SK-N-SH (cell line): ENCODE results near the gene MSI1.

Experiments used
- FOXJ3 ChIP-seq: sonication (generic); formaldehyde crosslinking; IDR thresholded peaks from 2 replicates; pipeline ENCODE4 v1.5.1; 2020; ENCODE audit warnings: mild to moderate bottlenecking, missing genetic modification reagents
- JUND ChIP-seq: IDR thresholded peaks from 2 replicates; pipeline ENCODE4 v1.4.0; 2012
- POLR2AphosphoS5 ChIP-seq: IDR thresholded peaks from 2 replicates; pipeline ENCODE4 v1.6.1; 2012; ENCODE audit warnings: low read depth, low read length
- RCOR1 ChIP-seq: fragments of 150-350 bp; IDR thresholded peaks from 2 replicates; pipeline ENCODE4 v1.6.1; 2017; ENCODE audit warnings: antibody characterized with exemption, low read length
- RFX5 ChIP-seq: IDR thresholded peaks from 2 replicates; pipeline ENCODE4 v1.6.1; 2012; ENCODE audit warnings: mild to moderate bottlenecking, improper control_type of control experiment, low read length
- SIN3A ChIP-seq: IDR thresholded peaks from 2 replicates; pipeline ENCODE4 v1.6.1; 2012; ENCODE audit warnings: low read depth, mild to moderate bottlenecking, low read length, moderate library complexity, borderline replicate concordance
- TAF1 ChIP-seq: IDR thresholded peaks from 2 replicates; pipeline ENCODE4 v1.6.1; 2012; ENCODE audit warnings: low read depth, mild to moderate bottlenecking, low read length, moderate library complexity, borderline replicate concordance
- USF1 ChIP-seq: IDR thresholded peaks from 2 replicates; pipeline ENCODE4 v1.4.0; 2012; ENCODE audit warnings: low read depth, borderline replicate concordance
- TF ChIP-seq, protein P1 (sequence below): fragments of 200-600 bp; sonication (generic); IDR thresholded peaks from 2 replicates; pipeline ENCODE4 v1.6.1; 2017; ENCODE audit warnings: antibody characterized with exemption, mild to moderate bottlenecking, moderate library complexity
- TF ChIP-seq, protein P2 (sequence below): IDR thresholded peaks from 2 replicates; pipeline ENCODE4 v1.4.0; 2012; ENCODE audit warnings: low read depth

DNA sequence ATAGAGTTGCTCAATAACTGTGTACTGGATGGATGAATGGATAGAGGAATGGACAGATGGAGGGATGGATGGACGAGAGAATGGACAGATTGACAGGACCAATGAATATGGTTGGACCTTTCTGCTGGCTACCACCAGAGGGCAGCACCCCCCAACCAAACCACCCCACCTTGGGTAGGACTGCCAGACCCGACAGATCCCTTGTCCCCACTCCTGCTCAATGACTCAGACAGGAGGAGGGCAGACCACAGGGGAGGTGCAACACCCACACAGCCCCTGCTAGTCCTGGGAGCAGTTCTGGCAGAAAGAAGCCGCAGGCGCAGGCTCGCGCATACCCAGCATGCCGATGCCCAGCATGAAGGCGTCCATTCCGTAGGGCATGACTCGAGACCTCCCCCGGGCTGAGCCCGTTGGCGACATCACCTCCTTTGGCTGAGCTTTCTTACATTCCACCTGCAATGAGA lies 12.4 kb downstream of the MSI1 start:
- TF ChIP-seq FOXJ3 (CRISPR knock-in tag) (no peak), RCOR1 (peak; percentile 26; the same call in 1 of the 2 replicates), POLR2AphosphoS5 (0 out of 2 replicates have a peak, but pooled peaks have one; percentile 23), TAF1 (no peak), JUND (no peak), RFX5 (no peak), USF1 (no peak), SIN3A (peak; percentile 65; the same call in 1 of the 2 replicates)
- TF ChIP-seq, protein P1, sequence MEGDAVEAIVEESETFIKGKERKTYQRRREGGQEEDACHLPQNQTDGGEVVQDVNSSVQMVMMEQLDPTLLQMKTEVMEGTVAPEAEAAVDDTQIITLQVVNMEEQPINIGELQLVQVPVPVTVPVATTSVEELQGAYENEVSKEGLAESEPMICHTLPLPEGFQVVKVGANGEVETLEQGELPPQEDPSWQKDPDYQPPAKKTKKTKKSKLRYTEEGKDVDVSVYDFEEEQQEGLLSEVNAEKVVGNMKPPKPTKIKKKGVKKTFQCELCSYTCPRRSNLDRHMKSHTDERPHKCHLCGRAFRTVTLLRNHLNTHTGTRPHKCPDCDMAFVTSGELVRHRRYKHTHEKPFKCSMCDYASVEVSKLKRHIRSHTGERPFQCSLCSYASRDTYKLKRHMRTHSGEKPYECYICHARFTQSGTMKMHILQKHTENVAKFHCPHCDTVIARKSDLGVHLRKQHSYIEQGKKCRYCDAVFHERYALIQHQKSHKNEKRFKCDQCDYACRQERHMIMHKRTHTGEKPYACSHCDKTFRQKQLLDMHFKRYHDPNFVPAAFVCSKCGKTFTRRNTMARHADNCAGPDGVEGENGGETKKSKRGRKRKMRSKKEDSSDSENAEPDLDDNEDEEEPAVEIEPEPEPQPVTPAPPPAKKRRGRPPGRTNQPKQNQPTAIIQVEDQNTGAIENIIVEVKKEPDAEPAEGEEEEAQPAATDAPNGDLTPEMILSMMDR: peak; percentile 93
- TF ChIP-seq, protein P2, sequence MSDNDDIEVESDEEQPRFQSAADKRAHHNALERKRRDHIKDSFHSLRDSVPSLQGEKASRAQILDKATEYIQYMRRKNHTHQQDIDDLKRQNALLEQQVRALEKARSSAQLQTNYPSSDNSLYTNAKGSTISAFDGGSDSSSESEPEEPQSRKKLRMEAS: peak; percentile 72; the same call in 1 of the 2 replicates
